Activated CD4-positive, alpha-beta T cell treated with anti-CD3 and anti-CD28 coated beads, Interleukin-2, amount 50 U/mL, for 1 hour (primary cell): ENCODE measurements around the gene CACNA1D.

Experiments used
- DNase-seq: peaks from one replicate; pipeline ENCODE4 v3.0.0-alpha.2; 2020

CACNA1D gene

DNA sequence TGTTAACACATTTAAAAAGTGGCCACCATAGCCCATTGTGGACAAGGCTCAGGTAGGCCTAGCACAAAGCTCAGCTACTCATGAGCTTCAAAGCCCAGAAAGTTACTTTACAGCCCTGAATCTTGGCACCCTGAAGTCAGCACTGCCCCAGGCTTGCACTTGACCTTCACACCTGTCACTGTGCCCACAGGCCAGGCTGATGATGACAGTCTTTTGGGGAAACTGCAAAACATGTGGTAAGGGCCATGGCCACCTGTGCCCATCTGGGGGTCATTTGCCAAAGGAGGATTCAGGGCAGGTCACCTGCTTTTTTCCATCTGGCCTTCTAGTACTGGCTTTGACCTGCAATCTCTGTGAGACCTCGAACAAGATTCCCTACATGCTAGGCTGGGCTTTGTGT, 340.8 kb downstream of the CACNA1D start:
- no peak for DNase-seq

DNA sequence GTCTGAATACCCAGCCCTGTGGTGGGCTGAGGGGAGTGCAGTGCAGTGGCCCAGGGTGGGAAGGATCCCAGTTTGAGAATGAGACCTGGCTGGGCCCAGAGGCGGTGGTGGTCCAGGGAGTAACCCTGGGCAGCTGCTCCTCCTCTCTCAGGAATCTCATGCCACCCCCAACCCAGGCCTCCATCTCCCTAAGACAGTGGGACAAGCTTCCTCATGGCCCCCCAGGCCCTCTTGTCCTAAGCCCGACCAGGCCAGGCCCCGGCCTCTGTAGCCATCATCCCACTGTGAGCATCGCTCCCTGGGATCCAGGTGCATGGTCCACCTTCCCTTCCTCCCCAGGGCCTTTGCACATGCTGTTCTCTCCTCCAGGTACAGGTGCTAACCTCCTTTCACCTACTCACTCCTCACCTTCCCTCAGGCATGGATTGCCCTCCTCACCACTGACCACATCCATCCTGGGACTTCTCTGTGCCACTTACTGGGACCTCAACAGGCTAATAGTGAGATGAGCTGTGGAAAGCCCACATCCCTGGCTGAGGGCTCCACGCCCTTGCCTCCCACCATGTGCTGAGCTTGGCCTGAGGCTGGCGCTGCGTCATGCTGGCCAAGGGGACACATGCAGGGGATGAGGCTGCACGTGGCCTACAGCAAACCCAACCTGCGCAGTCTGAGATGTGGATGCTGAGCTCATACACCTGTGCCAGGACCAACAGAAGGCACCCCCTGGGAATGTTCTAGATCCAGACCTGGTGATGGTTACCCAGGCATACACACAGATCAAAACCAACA, 341.9 kb downstream of the CACNA1D start:
- DNase-seq = no peak

DNA sequence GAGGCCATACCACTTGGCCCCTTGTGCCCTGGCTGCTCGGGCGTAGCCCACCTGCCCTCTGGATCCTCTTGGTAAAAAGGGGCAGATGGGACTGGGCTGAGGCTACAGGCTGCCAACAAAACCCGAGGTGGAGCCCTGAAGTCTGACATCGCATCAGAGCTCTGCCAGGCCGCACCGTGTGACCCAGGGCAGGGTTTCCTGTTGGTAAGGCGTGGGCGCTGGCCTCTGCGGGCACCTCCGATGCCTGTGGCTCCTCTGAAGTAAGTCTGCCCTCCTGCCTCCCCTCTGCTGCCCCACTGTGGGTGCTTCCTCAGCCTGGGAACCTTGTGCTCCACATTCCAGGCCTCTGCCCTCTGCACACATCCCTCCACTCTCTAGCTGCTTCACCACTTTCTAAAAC, 342.9 kb downstream of the CACNA1D start:
- no peak for DNase-seq

DNA sequence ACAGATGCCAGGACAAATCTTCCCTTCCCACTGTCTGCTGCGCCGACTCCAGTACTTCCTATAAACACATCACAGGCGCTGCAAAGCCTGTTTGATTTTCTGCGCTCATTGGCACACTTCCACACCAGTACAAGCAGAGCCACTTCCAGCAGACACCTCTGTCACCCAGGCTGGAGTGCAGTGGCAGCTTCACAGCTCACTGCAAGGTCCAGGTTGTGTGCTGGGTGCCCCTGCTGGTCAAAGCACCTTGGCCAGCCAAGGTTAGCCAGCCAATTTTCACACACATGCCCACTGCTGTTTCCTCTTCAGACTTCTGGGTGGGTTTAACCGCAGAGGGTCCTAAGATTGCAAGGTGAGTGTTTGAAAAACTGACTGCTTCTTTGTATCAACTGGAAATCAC, 346.9 kb downstream of the CACNA1D start:
- DNase-seq = no peak

DNA sequence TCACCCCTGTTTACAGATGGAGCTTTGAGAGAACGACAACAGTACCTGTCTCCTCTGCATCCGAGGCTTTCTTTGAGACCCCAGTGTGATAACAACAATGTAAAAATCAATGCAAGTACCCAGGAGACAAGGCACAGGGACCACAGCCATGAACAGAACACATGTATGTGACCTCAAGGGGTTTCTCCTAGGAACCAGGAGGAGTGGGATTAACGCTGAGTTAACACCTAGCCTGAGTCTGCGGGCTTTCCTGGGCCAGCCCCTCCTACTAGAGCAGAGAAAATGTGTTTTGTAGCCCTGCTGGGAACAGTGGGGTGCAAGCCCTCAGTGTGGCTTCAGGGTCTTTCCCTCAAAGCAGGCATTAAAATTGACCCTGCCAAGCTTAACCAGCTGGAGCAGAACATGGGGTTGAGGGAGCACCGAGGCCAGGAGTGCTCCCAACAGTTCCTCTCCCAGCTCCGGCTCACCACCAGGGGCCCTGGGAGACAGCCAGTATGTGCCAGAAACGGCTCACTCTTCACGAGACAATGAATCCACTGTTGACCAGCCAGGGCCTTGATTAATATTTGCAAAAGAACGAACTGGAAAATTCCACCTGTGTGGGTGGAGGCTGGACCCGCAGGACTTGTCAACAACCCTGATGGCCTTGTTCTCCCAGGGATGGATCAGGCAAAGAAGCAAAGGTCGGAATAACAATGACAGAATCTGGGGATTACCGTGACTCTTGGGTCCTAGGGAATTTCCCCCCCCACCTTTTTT, 348.2 kb downstream of the CACNA1D start:
- DNase-seq = no peak

DNA sequence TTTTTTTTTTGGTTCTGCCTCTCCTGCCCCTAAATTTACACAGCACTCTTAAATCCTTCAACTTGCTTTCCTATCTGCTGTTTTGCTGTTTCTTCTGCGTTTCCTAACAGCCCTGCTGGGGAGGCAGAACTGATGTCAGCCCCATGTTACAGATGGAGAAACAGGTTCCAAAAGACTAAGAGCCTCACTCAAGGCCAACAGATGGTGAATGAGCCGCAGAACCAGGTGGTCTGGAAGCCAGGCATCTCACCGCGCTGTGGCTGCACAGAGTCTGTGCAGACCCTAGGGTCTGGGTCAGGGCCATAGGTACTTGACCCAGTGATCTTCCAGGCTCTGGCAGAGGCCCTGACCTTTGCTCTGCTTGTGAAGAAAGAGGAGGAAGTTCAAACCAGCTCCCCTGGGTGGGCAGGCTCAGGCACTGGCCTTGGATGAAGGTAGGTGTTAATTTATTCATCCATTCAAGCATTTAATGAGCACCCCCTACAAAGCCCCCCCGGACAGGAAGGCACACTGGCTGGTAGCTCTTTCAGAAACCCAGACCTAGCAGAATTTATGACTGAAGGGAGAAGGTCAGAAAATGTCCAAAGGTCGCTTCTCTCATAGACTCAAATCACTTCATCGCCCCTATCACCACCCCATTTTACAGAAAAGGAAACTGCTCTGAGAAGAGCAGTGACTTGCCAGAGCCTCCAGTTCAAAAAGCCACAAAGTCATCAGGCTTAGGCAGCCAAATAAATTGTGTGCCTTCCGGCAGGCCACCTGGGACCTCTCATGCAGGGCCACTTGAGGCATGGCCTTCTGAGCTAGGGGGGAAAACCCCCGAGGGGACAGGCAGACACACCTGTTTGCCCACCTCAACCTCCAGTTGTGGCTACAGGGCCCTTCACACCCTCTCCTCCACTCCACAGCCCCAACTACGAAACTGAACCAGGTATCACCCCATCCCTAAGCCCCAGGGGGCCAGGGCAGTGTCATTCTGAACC, 349.1 kb downstream of the CACNA1D start:
- no peak for DNase-seq

DNA sequence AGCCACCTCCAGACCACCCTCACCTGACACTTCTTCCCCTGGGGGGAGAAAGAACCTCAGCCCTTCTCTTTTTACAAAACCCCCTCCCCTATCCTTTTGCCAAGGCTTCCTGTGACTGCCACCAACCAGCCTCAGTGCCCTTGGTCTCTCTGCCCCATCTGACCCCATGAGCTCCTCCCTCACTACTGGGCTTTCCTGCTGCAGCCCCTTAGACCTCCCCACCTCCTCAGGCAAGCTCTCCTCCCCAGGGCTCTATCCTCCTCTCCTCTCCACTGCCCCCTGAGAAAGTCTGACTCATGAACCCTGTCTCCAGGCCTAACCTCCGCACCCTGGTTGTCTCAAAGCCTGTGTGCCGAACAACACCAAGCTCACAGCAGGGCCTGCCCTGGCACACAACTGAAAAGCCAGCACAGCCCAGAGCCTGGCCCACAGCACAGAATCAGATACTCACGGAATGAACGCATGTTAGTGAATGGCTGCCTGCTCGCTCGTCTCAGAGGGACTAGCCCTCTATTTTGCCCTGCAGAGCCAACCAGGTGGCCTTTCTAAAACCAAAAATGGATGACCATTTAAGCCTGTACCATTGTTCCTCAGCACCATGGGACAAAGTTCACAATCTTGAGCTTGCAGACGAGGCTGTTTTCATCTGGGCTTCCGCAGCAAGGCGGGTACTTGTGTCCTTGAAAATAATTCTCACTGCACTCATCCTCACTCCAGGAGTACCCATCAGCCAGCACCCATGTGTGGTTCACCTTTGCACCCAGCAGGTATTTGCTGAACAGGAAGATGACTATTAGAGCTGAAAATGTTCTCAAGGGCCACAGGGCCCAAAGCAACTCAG, 350.1 kb downstream of the CACNA1D start:
- DNase-seq = no peak

DNA sequence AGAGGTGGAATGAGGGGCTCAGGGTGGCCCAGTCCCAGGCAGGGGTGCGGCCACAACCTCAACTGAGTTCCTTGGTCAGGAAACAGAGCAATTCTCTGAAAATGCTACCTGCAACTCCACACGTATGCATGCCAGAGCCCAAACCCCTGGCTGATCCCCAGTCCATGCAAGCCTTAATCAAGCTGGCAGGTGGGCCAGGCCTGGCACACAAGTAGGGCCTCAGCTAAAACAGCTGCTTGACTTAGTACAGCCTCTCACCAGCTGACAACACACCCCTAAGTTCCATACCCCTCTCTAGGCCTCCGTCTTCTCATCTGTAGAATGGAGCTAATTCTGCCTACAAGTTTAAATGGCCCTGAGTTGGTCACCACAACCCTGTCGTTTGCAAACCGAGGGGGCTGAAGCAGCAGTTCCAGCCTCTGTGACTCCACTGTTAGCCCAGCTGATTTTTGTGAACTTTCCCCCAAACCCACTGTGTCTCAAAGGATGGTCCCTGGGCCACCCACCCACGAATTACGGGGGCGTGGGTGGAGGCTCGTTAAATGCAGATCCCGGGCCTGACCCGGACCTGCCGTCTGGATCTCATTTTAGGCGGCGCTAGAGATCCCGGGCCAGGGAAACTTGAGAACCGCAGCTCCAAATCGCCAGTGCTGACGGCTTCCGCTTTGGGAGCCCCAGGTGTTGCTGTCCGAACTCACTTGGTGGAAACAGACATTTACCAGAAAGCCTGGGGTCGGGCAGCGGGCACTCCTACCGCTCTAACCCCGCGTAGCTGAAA, 350.9 kb downstream of the CACNA1D start:
- DNase-seq = no peak

DNA sequence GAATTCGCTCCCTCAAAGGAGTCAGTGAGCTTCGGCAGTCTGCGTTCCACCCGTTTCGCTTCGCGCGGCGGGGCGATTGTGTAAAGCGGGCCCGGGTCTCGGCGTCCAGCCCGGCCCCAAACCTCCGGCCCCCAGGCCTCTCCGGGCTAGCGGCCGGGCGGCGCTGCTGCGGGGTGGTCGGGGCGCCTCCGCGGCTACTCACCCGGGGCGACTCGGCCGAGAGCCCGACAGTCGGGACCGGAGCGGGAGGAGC, 351.4 kb downstream of the CACNA1D start:
- DNase-seq = no peak

DNA sequence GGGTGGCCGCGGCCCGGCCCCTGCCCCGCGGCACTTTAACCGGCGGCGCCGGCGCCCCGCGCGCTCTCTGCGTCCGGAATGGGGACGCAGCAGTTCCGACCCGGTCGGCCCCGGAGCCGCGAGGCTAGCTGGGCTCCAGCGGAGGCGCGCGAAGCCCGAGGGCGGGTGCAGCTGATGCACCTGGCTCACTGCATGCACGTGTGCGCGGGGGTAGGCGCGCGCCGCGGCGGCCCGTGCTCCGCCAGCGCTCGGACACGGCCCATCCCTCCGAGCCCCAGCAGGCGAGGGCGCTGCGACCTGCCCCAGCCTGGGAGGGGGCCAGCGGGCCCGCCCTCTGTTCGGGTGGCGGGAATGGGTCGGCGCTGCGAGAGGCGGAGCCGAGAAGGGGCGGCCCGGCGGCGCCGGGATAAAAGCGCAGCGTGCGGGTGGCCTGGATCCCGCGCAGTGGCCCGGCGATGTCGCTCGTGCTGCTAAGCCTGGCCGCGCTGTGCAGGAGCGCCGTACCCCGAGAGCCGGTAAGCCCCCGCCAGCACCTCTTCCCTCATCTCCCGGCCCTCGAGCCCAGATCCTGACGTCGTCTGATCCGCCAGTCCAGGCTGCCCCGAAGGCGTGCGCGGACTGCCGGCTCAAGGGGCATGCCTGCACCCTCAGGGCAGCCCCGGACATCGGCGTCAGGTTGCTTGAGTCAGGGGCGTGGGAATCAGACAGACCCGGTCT, 351.9 kb downstream of the CACNA1D start, which contains the start of the genes CHDH and IL17RB:
Gene CHDH (minus strand): TSS at position 286 of the 717 bp plus-strand sequence. CDS start 22,411 bp downstream, outside the sequence.
Gene IL17RB (plus strand): TSS at position 435 of the 717 bp plus-strand sequence. CDS start 21 bp downstream, at position 456.
- no peak for DNase-seq

DNA sequence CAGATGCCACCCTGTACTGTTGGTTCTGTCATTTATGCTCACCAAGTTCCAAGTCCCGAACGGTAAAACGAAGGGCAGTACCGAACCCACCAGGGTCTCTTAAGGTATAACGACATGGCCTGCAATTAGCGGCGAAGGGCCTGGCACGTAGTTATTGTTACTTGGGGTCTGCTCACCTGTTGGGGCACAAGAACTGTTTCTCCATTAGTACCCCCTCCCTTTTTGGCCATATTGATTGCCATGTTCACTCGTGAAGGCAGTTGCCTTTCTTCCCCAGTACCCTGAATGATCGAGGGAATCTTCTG, 352.4 kb downstream of the CACNA1D start:
- no peak for DNase-seq

DNA sequence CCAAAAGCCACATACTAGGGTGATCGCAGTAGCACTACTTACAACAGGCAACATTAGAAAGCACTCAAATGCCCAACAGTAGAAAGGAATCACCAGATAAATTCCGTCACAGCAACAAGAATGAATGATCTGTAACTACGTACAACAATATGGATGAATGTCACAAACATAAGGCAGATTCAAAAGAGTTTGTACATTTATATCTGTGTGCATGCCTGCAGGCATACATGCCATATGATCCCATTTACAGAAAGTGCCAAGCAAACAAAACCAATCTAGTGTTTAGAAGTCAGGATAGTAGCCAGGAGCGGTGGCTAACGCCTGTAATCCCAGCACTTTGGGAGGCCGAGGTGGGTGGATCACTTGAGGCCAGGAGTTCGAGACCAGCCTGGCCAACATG, 355.5 kb downstream of the CACNA1D start:
- DNase-seq = no peak

DNA sequence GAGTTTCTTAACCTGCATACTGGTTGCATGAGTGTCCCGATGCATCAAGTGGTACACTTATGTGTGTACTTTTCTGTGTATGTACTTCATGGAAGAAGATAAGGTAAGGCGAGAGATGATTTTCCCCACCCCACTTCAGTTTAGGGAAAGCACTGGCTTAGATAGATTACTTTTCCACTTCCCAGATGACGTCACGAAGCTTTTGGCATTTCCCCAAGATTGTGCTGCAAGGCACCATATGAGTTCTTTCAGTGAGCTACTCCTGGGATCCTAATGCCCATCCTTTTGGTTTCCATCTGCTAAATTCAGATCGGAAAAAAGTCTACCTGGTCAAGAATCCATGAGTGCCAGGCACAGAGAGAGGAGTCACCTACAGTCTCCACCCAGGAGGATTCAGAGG, 356.5 kb downstream of the CACNA1D start:
- no peak for DNase-seq

DNA sequence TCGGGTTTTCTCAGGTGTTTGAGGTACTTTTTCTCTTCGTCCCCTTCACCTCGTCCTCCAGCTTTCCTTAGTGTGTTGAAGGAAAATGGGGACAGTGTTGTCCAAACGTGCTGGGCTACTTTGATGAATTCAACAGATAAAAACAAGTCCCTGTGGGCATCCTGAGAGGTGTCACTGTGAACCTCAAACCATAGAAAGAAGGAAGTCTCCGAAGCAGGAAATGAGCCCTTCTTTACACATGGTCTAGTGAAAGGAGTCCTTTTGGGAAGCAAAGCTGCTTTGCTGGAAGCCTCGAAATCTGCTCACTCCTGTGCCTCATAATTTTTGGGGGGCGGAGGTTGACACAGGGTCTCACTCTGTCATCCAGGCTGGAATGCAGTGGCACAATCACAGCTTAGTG, 362.6 kb downstream of the CACNA1D start:
- DNase-seq = no peak

DNA sequence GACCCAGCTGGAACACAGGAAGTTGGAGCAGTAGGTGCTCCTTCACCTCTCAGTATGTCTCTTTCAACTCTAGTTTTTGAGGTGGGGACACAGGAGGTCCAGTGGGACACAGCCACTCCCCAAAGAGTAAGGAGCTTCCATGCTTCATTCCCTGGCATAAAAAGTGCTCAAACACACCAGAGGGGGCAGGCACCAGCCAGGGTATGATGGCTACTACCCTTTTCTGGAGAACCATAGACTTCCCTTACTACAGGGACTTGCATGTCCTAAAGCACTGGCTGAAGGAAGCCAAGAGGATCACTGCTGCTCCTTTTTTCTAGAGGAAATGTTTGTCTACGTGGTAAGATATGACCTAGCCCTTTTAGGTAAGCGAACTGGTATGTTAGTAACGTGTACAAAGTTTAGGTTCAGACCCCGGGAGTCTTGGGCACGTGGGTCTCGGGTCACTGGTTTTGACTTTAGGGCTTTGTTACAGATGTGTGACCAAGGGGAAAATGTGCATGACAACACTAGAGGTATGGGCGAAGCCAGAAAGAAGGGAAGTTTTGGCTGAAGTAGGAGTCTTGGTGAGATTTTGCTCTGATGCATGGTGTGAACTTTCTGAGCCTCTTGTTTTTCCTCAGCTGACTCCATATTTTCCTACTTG, 363.8 kb downstream of the CACNA1D start:
- no peak for DNase-seq

DNA sequence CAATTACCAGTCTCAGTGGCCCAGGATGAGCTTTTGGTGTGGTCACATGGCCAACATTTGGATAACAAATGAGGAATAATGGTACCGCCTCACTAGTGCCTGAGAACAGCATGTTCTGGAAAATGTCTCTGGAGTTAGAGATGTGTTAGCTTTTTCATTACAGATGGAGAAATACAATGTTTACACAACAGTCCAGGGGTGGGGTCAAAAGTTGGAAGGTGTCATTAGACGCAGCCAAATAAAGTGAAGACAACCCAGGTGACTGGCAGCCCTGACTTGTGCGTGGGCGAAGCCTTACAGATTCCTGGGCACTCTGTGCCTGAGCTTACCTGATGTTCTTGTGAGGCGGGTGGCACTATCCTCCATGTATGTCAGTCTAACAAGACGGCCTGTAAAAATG, 364.8 kb downstream of the CACNA1D start:
- DNase-seq = no peak

DNA sequence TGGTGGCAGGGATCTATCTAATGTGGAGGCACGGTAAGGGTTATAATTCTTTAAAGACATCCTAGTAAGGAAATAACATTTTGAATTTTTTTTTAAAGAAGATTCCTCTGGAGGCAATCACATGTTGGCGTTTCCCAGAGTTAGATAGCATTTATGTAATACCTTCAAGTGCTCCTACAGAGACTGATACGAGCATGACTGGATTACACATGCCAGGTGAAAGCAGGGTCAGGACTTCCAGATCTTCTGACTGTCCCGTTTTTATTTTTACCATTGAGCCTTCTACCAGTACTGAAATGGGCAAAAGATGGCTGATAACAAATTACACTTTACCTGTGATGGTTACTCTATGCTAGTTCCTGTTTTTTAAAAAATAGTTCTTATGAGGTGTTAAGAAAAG, 365.8 kb downstream of the CACNA1D start:
- DNase-seq = no peak

DNA sequence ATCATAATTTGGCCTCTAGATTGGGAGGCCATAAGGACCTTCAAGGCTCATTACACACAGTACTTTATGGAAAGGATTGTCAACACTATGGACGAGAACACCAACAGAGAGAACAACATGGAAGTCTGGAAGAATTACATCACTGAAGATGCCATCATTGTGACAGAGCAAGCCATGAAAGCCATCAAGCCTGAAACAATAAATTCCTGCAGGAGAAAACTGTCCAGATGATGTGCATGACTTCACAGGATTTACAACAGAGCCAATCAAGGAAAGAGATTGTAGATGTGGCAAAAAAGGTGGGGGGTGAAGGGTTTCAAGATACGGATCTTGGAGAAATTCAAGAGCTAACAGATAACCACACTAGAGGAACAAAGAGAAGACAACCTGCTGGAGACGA, 367.8 kb downstream of the CACNA1D start:
- DNase-seq = no peak

DNA sequence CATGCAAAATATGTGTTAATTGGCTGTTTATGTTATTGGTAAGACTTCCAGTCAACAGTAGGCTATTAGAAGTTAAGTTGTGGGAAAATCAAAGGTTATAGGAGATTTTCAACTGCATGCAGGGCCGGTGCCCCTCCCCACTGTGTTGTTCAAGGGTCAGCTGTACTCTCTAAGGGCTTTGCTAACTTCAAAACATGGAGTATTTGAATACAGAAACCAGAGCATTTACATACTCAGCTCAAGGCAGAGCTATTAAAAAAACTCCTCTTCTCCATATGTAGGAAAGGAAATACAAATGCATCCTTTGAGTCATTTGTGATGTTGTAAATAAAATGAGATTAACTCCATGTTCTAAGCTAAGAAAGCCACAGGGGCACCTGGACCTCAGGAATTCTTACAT, 368.7 kb downstream of the CACNA1D start:
- no peak for DNase-seq
